NCI-H2029 (cell line): ENCODE data around the gene PNMA6F.

Experiments used
- DNase-seq: peaks from one replicate; lab custom pipeline; 2025; lab: John Stamatoyannopoulos, UW

PNMA6F gene

DNA sequence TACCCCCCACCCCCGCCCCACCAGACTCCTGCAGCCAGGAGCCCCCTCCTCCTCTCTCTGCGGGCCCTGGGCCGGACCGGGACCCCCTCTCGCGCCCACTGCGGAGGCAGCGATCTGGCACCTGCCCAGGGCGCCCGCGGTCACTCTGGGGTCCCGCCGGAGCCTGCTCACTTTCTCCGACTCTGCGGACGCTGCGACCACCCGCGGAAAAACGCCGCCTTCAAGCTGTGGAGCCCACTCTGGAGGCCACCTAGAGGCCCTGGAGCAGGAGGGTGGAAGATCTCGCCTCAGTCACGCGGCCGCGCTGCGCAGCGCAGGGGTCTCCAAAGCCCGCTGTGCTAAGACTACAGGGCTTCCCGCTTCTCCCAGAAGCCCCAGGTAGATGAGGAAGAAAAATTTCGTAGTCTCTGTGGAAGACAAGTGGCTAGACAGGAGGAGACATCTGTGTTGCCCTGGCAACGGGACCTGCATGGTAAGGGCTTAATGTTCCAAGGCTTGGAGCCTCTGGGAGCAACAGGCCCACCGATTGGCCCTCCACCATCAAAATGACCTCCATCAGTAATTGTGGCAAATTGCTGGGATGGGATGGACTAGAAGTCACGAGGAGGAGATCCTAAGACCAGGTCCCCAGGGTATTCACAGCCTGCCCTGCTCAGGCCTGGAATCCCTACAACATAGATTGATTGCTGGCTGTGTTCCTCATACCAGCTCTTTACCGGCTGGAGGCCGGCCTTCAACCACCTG, at the start of gene PNMA6F:
Gene PNMA6F, minus strand, starts transcription at position 387 of the 744 bp plus-strand sequence. CDS start 1,093 bp downstream, outside the sequence.
- no peak for DNase-seq

DNA sequence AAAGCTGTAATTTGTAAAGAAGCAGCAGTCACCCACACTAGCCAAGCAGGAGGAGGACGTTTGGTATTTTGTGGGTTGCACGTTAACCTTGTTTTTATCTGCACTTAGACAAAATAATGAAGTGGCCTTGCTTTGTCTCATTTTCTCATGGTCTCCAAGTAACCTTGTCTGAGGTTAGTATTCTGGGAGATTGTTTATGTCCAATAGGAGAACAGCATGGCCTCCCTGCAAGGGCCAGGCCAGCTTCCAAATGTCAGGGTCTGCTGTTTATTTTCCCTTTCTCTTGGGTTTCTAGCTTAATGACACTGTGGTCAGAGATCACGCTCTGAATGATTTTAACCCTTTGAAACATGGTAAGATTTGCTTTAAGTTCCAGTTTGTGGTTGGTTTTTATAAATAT, 49.7 kb upstream of the PNMA6F start:
- no peak for DNase-seq

DNA sequence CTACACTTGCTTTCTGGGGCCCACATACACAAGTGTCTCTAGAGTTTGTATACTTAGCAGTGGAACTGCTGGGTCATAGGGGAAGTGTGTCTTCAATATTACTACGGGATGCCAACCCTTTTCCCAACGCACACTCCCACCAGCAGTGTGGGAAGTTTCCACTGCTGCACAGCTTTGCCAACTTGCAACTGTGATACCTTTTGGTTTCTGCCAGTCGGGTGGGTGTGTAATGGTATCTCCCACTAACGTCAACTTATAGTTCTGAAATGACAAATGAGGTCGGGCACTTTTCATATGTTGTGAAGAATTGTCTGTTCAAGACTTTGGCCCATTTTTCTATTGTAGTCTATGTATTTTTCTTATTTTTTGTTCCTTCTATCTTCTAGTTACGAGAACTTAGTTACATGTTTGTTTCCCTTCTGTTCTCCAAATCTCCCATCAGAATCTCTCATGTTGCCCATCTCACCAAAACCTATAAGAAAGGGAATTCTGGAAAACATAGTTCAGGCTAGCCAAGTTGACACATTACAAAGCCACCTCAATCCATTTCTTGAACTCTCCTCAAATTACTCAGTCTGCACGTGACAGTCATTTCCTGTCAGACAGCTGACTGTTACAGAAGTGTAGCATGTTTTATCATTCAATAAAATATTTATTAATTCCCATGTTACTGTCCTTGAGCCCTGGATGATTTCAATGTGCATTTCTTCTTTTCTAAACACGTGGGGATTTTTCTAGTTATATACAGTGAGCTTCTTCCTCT, 48.9 kb upstream of the PNMA6F start:
- DNase-seq = no peak

DNA sequence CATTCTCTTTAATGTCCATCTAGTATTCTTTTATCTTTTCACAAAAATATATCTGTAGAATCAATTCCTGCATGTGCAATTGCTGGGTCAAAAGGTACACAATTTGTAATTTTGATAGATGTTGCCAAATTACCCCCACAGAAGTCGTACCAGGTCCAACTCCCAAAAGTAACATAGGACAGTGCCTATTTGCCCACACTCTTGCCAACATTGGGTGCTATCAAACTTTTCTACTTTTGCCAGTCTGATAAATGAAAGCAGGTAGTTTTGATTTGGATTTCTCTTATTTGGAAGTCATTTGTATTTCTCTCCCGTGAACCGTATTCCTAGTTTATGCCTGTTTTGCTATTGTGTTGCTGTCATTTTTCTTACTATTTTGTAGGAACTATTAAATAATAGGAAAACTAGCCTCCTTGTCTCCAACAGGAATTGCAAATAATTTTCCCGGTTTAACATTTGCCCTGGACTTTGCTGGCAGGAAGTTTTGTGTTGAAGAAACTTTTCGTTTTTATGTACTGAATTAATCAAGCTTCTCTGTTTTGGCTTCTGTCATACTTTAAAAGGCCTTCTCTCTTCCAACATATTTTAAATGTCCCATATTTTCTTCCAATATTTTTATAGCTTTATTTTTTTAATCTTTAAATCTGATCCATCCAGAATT, 45.4 kb upstream of the PNMA6F start:
- DNase-seq = no peak

DNA sequence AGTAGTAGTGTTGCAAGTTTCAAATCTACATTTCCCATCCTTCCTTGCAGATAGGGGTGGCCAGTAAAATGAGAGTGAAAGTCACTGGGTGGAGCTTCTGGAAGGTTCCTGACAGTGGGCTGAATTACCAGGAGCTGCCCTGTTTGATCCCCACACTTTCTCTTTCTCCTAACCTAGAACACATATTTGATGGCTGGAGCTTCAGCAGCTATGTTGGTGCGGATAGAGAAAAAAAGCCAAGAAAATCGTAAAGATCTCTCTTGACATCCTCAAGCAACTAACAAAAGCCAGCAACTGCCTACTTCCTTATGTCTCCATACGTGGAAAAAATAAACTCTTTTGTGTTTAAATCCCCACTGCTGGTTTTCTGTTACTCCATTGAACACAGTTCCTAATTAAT, 44.6 kb upstream of the PNMA6F start:
- no peak for DNase-seq

DNA sequence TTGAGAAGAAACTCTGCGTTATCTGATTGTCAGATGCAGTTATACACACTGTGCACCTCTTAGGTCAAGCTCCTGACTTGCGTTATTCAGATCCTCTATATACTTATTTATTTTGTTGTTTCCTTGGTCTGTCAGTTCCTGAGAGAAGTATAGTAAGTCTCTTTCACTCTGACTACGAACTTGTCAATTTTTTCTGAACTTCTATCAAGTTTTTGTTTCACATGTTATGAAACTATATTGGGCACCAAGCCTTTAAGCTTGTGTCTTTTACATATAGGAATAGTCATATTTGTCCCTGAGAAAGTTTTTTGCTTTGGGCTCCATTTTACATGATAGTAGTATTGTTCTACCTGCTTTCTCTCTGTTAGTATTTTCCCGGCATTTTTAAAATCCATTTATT, 44.1 kb upstream of the PNMA6F start:
- no peak for DNase-seq

DNA sequence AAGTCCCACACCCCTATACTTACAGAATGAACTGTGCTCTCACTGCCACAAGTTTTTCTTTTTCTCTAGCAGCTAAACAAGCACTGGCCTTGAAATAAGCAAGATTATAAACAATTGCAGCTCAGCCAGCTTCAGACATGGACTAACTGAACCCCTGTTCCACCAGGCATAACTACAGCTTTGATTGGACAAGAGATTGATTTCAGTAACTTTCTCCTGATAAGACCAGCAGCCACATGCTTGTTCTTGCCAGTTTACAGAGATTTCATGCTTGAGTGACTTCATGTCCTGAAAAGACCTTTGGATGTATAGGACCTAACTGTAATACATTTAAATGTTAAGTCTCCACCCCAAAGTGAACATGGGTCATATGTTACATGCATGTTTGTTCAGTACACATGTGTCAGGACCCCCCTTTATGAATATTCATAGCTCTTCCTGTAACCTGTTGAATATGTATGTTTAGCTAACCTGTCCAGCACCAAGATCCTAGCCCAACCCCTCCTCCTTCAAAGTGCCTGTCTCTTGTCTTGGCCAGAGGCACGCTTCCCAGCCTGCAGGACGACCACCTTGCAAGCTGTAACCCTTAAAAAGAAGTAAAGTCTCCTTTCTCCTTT, 40.3 kb upstream of the PNMA6F start:
- DNase-seq = no peak

DNA sequence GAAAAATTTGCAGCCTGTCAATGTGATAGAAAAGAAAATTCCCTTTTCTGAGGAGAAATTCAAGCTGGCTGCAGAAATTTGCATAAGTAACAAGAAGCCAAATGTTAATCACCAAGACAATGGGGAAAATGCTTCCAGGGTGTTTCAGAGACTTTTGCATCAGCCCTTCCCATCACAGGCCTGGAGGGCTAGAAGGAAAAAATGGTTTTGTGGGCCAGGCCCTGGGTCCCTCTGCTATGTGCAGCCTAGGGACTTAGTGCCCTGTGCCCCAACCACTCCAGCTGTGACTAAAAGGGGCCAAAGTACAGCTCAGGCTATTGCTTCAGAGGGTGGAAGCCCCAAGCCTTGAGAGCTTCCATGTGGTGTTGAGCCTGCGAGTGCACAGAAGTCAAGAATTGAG, 36.3 kb upstream of the PNMA6F start:
- DNase-seq = no peak

DNA sequence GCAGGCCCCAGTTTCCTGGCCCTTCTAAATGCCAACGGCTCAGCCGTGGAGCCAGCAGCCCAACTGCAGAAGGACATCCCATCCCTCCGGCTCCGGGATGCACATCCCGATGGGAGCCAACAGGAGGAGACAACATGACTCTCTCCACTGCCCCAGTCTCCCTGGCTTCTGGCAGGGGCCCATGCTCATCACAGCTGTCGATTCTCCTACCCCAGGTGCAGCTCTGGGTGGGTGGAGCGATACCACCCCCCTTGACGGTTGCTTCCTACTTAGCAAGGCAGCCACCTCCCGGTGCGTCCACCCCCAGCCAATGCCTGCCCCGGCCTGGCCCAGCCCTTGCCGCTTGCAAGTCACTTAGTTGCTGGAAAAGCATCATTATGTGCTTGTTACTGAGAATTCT, 31.8 kb upstream of the PNMA6F start:
- peak; percentile 63 for DNase-seq

DNA sequence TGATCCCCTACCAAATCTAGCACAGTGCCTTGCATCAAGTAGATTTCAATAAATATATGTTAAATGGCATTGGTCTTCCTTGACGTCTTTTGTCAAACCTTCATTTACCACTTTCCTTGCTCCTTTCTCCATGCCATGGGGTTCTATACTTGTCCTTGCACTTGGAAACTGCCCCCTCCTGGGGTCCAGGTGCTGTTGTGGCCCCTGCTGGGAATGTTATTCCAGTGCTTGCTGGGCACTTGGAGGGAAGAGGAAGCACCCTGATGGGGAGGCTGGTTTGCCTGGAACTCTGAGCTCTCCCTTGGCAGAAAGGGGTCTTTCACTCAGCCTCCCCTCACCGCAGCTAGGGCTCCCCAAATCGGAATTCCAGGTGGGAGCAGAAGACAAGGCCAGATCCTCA, 31.3 kb upstream of the PNMA6F start:
- DNase-seq = no peak

DNA sequence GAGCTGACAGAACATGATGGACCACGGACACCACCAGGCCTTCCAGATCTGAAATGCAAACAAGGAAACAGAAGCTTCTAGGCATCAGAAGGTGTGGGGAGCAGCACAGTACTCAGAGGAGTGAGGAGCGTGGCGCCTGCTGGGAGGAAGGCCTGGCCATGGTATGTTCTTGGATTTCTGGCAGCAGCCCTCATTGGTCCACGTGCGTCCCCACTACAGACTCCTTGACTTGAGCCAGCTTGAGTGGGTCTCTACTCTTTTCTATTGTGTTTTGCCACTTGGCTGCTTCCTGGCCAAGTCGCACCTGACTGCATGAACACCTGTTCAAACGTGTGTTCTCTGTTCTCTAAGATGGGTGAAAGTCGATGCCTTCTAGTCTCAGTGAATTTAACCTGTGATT, 30.4 kb upstream of the PNMA6F start:
- DNase-seq = peak; percentile 71

DNA sequence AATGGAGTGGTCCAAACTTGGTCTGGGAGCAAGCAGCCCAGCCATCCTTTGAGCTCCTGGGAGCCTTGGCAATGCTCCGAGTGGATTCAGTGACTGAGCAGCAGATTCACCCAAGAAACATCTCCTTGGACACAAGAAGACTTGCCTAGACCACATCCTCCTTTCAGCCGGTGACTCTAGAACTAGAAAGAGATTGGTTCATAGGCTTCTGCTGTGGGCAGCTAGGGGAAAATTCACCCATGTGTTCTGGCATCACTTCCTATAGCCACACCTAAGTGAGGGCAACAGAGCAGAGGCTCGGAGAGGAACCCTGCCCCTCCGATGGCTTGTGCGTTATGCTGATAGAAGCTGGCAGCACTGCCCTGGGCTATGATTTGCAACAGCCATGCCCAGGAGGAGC, 28.4 kb upstream of the PNMA6F start:
- DNase-seq = no peak

DNA sequence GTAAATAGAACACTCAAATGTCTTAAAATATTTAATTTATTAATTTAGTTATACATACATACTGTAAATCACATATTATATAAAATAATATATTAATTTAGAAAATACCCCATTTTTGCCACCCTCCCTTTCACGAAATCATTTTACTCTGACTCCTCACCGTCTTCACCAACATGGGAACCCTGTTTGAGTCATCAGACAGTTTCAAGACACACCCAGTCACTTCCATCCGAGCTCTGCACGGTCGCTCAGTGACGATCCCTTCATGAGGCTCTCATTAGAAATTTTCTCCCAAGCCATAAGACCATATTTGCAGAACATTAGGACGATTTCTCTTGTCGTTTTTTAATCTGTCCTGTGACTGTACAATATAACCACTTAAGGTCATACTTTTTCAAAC, 26.9 kb upstream of the PNMA6F start:
- DNase-seq = no peak

DNA sequence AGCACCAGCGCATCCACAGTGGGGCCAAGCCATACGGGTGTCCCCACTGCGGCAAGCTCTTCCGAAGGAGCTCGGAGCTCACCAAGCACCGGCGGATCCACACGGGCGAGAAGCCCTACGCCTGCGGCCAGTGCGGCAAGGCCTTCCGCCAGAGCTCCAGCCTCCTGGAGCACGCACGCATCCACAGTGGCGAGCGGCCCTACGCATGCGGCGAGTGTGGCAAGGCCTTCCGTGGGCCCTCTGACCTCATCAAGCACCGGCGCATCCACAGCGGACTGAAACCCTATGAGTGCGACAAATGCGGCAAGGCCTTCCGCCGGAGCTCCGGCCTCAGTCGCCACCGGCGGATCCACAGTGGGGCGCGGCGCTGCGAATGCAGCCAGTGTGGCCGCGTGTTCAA, 26.0 kb upstream of the PNMA6F start:
- no peak for DNase-seq

DNA sequence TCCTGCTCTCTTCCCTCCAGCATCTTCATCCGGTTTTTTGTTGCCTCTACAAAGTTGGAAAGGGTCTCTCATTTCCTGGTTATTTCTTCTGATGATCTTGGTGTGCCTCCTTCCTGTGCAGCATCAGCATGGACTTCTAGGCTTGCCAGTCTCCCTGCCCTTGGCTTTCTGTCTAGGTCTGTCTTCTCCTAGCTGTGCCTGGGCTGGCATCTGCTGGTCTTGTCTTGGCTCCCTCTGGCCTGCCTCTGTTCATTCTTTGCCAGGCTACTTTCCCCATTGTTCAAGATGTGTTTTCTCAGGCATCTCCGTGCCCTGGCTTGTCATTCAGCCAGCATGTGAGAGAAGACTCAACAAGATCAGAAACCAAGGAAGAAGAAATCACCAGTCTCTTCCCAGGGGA, 22.1 kb upstream of the PNMA6F start:
- no peak for DNase-seq

DNA sequence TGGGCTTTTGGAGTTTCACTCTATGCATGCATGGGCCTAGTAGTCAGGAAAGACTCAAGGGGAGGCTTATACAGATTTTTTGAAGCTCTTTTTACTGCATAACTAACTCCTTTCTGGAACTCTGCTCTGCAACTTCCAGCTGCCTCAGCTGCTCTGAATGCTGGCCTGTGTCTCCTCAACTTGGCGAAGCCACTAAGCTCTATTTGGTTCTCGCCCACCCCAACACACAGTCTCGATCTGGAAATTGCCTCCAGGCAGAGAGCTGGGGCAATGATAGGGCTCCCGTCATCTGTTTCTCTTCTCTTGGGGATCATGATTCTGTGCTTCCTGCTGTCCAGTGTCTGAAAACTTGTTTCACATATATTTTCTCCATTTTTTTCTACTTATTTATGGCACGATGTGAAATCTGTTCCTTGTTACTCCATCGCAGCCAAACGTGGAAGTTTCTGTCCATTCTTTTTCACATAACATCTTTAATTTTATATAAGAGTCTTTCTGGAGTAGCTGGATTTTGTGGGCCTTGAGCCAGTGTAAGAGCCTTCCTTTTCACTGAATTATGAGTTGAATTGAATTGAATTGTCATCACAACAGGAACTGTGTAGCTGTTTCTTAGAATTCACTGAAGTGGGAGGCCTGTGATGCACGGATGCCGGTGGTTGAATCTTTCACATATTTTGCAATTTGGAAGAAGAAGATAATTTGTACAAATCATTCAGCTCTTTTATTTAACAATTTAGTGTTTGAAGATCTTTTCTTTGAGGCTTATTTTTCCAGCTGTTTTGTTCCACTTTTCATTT, 21.4 kb upstream of the PNMA6F start:
- no peak for DNase-seq

DNA sequence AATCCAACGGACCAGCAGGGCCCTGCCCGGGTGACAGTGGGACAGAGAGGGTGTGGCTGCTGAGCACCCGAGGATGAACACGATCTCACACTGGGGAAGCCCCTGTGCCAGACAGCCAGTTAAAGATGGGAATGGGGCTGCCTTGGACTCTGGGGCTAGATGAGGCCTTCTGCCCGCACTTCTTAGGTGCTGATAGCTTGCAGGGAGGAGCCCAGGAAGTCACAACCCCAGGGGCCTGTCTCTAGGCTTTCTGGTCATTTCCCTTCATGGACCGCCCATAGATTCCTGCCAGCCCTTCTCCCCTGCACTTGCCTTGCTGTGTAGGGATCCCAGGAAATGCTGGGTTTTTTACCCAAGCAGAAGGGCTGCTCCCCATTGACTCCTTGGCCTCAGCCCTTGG, 18.5 kb upstream of the PNMA6F start:
- no peak for DNase-seq

DNA sequence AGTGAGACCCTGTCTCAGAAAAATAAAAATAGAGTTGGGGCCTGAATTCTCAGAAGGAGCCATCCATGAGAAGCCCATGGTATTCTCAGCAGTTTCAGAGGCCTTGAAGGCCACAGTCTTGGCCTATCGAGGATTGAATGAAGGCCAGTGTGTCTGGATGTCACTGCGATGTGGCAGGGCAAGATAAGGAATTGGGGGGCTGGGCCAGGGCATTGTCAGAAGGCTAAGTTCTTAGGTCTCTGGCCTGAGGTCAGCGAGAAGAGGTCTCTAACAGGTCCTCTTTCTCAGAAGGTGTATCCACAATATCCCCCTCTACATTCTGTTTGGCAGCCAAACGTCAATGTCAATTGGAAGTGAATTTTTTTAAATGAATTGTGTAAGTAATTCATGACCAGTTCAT, 18.1 kb upstream of the PNMA6F start:
- DNase-seq = no peak

DNA sequence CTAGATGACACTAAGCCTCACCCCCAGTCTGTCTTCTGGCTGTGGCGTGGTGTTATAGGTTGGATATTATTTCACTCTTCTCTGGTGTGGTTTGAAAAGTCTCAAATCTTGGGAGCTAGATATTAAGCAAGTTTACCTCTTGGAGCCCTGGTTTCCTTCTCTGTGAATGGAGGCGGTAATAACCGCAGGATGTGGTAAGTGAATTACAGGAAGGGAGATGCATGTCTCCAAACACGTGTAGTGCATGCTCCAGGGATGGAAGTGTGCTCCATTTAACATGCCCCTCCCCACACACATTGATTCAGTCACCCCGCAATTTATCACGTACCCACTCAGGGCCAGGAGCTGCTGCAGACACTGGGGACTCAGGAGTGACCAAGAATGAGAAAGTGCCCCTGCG, 17.3 kb upstream of the PNMA6F start:
- DNase-seq = no peak

DNA sequence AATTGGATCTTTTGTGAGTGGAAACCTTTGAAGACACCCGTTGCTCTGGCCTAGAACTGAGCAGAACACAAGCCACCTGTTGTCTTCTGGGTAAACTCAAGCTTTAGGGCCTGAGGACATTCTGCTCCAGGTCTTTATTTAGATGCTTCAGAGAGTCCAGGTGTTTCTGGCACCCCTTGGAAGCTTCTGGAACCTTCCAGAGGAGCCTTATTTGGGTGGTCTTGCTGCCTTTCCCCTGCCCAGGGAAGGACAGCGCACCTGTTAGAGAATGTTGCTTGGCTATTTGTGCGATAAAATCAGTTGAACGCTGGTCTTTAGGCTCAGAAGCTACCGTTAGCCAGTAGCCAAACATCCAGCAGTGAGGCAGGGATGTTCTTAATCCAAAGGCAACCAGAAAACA, 15.4 kb upstream of the PNMA6F start:
- no peak for DNase-seq

DNA sequence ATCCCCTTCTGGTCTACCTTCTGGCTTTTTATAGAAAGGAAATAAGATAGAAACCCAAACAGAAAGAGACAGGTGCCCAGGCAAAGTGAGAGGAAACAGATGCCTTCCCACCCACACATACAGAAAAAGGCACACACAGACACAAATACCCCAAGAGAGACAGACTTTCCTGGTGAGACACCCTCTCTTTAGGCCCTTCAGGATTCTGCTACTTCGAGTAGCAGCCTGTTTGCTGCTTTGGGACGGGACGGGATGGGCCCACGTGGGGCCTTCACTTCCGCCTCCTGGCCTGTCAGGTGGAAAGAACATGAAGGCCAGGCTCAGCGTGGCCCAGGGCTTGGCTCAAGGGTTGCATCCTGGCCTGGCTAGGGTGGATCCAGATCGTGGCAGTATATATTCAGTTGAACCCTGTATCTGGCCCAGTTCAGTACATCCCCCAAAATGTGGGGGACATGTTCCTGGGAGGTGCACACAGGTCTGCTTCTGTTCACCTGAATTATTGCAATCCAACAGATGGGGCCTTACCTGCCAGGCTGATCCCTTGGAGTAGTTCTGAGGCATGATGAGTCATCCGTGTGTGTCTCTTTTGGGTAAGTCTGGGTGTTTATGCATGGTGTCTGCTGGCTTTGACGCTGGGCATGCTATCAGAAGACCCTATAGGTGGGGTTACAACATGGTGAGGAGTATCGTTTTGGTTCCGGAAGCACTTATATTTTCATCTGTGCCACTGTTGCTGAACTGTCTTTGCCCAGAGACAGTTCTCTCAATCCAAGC, 14.7 kb upstream of the PNMA6F start:
- DNase-seq = no peak
